ENCODE data around the gene FAM200B. TPM values are rescaled to one million over a fixed set of nuclear protein-coding genes. Genes with fewer than 3 reads are reported as not detected.
"Not testable (repeated sequence)": the region's sequence is repeated elsewhere in the genome, so short reads cannot be mapped to it uniquely, and the experiment has no call there.

Gene FAM200B
- total RNA-seq, 1 experiment from 2014 or later = 22.6 TPM

GRCh38 chr4:15719506-15719905 lies 37.9 kb downstream of the FAM200B start:
- Mint-ChIP-seq H3K36me3 (ENCODE audit: insufficient read depth, unreplicated experiment) (no peaks in the 10 kb centered on the region), H3K27ac (ENCODE audit: unreplicated experiment) (no peak overlapping the region), H3K4me1 (ENCODE audit: low read depth, unreplicated experiment) (no peaks in the 10 kb centered on the region), H3K4me3 (ENCODE audit: low read depth, unreplicated experiment) (no peak overlapping the region), H3K27me3 (ENCODE audit: unreplicated experiment) (no peaks in the 10 kb centered on the region), H3K9me3 (ENCODE audit: low read depth, unreplicated experiment) (no peaks in the 10 kb centered on the region)
- intact Hi-C loops (cut with micrococcal nuclease; ENCODE audit: unreplicated experiment) = no loop called here
- CTCF ChIA-PET = no interaction called here
- TF ChIP-seq CTCF (IDR thresholded peaks at IDR 0.05; ENCODE audit: unreplicated experiment) = no peak
- no peak for DNase-seq
- no TSS peak for BruUV-seq (replicated peaks)

- no peaks in the 10 kb centered on the region for H3K27me3 Mint-ChIP-seq (ENCODE audit: unreplicated experiment)
- BruUV-seq (replicated peaks) = no TSS peak
- H3K9me3 Mint-ChIP-seq (ENCODE audit: low read depth, unreplicated experiment) = no peaks in the 10 kb centered on the region
- H3K4me1 Mint-ChIP-seq (ENCODE audit: low read depth, unreplicated experiment) = no peaks in the 10 kb centered on the region
- intact Hi-C loops (cut with micrococcal nuclease; ENCODE audit: unreplicated experiment) = no loop called here
- no peak for TF ChIP-seq CTCF (IDR thresholded peaks at IDR 0.05; ENCODE audit: unreplicated experiment)
- H3K36me3 Mint-ChIP-seq (ENCODE audit: insufficient read depth, unreplicated experiment) = no peaks in the 10 kb centered on the region
- H3K4me3 Mint-ChIP-seq (ENCODE audit: low read depth, unreplicated experiment) = no peak overlapping the region
- CTCF ChIA-PET = no interaction called here
- no peak overlapping the region for H3K27ac Mint-ChIP-seq (ENCODE audit: unreplicated experiment)
- no peak for DNase-seq
Observed at GRCh38 chr4:15720851-15721250, 39.2 kb downstream of the FAM200B start.

- Mint-ChIP-seq H3K27me3 (ENCODE audit: unreplicated experiment) (no peaks in the 10 kb centered on the region), H3K4me3 (ENCODE audit: low read depth, unreplicated experiment) (no peak overlapping the region), H3K36me3 (ENCODE audit: insufficient read depth, unreplicated experiment) (no peaks in the 10 kb centered on the region), H3K27ac (ENCODE audit: unreplicated experiment) (no peak overlapping the region), H3K4me1 (ENCODE audit: low read depth, unreplicated experiment) (no peaks in the 10 kb centered on the region), H3K9me3 (ENCODE audit: low read depth, unreplicated experiment) (no peaks in the 10 kb centered on the region)
- CTCF ChIA-PET = no interaction called here
- intact Hi-C loops (cut with micrococcal nuclease; ENCODE audit: unreplicated experiment) = no loop called here
- no TSS peak for BruUV-seq (replicated peaks)
- DNase-seq = no peak
- no peak for TF ChIP-seq CTCF (IDR thresholded peaks at IDR 0.05; ENCODE audit: unreplicated experiment)
Observed at GRCh38 chr4:15725608-15726007, 44.0 kb downstream of the FAM200B start.

- TF ChIP-seq CTCF (IDR thresholded peaks at IDR 0.05; ENCODE audit: unreplicated experiment) = peak; percentile 50
- Mint-ChIP-seq H3K9me3 (ENCODE audit: low read depth, unreplicated experiment) (no peaks in the 10 kb centered on the region), H3K27me3 (ENCODE audit: unreplicated experiment) (no peaks in the 10 kb centered on the region), H3K36me3 (ENCODE audit: insufficient read depth, unreplicated experiment) (no peaks in the 10 kb centered on the region), H3K4me3 (ENCODE audit: low read depth, unreplicated experiment) (no peak overlapping the region), H3K4me1 (ENCODE audit: low read depth, unreplicated experiment) (no peaks in the 10 kb centered on the region), H3K27ac (ENCODE audit: unreplicated experiment) (no peak overlapping the region)
- no peak for DNase-seq
- intact Hi-C loops (cut with micrococcal nuclease; ENCODE audit: unreplicated experiment) = loop anchor here (1.0 kb wide), 2 partner anchors 226 to 251 kb away; no protein-coding TSS in a partner anchor
- CTCF ChIA-PET = no interaction called here
- no TSS peak for BruUV-seq (replicated peaks)
Observed at GRCh38 chr4:15729910-15730533, 48.4 kb downstream of the FAM200B start.

- H3K27me3 Mint-ChIP-seq (ENCODE audit: unreplicated experiment); BruUV-seq (replicated peaks); DNase-seq; H3K4me3 Mint-ChIP-seq (ENCODE audit: low read depth, unreplicated experiment); H3K36me3 Mint-ChIP-seq (ENCODE audit: insufficient read depth, unreplicated experiment); H3K4me1 Mint-ChIP-seq (ENCODE audit: low read depth, unreplicated experiment); H3K9me3 Mint-ChIP-seq (ENCODE audit: low read depth, unreplicated experiment); CTCF ChIA-PET; intact Hi-C loops (cut with micrococcal nuclease; ENCODE audit: unreplicated experiment); H3K27ac Mint-ChIP-seq (ENCODE audit: unreplicated experiment): not testable (repeated sequence)
Observed at GRCh38 chr4:15733061-15733460, 51.4 kb downstream of the FAM200B start.

Data from Calu3 (cell line).